Endodermal cell (in vitro differentiated cells): ENCODE results near the gene LRMDA. TPM values are rescaled to one million over a fixed set of nuclear protein-coding genes. Genes with fewer than 3 reads are reported as not detected.
A peak's percentile ranks its signal among the peaks of the same experiment; 100 is the strongest.

Experiments used
- DNase-seq: peaks from one replicate; pipeline ENCODE4 v3.0.0-alpha.2; 2017
- H3K27ac ChIP-seq: 2 replicates; pipeline ENCODE4 v1.5.1; 2013; ENCODE audit warnings: mild to moderate bottlenecking, low read depth, low read length, moderate library complexity
- H3K27me3 ChIP-seq: 2 replicates; pipeline ENCODE4 v1.6.1; 2013; ENCODE audit warnings: mild to moderate bottlenecking, low read length, moderate library complexity; ENCODE audit not compliant: insufficient read depth, control insufficient read depth, poor library complexity, severe bottlenecking
- H3K36me3 ChIP-seq: 2 replicates; pipeline ENCODE4 v1.7.0; 2013; ENCODE audit warnings: mild to moderate bottlenecking, low read length, moderate library complexity; ENCODE audit not compliant: control insufficient read depth, insufficient read depth
- H3K4me1 ChIP-seq: one replicate; pipeline ENCODE4 v1.7.0; 2013; ENCODE audit warnings: low read length; ENCODE audit not compliant: control insufficient read depth, insufficient read depth
- H3K4me3 ChIP-seq: 2 replicates; pipeline ENCODE4 v1.5.1; 2013; ENCODE audit warnings: mild to moderate bottlenecking, low read length, moderate library complexity
- H3K9ac ChIP-seq: 2 replicates; pipeline ENCODE4 v1.6.1; 2013; ENCODE audit warnings: mild to moderate bottlenecking, low read length, moderate library complexity; ENCODE audit not compliant: poor library complexity, severe bottlenecking; ENCODE audit errors: extremely low read depth
- H3K9me3 ChIP-seq: 2 replicates; pipeline ENCODE4 v1.6.1; 2013; ENCODE audit warnings: mild to moderate bottlenecking, low read length, moderate library complexity; ENCODE audit not compliant: control insufficient read depth
- H3K27ac Mint-ChIP-seq: 2 replicates; pipeline ENCODE4 v1.8.0; 2020; ENCODE audit warnings: mixed read lengths
- H3K27me3 Mint-ChIP-seq: 2 replicates; pipeline ENCODE4 v1.8.0; 2021; ENCODE audit warnings: mild to moderate bottlenecking, mixed read lengths; ENCODE audit not compliant: insufficient read depth
- H3K36me3 Mint-ChIP-seq: 2 replicates; pipeline ENCODE4 v1.8.0; 2020; ENCODE audit warnings: low read depth, mixed read lengths
- H3K4me1 Mint-ChIP-seq: 2 replicates; pipeline ENCODE4 v1.8.0; 2020; ENCODE audit warnings: mixed read lengths
- H3K4me3 Mint-ChIP-seq: 2 replicates; pipeline ENCODE4 v1.8.0; 2020; ENCODE audit warnings: mild to moderate bottlenecking, moderate library complexity, mixed read lengths
- H3K9me3 Mint-ChIP-seq: 2 replicates; pipeline ENCODE4 v1.8.0; 2020; ENCODE audit warnings: mild to moderate bottlenecking, mixed read lengths
- CTCF ChIP-seq: fragments of 200-600 bp; sonication (generic); conservative IDR thresholded peaks from 2 replicates; pipeline ENCODE4 v1.5.0; 2021; ENCODE audit warnings: antibody characterized with exemption, mild to moderate bottlenecking
- WGBS, 2 experiments: methylation state at CpG; one replicate each; pipeline versions ENCODE4 v1.1.5 to v1.1.7; 2013; ENCODE audit warnings: missing lambda C conversion rate in 2 of 2, mixed read lengths in 1 of 2; ENCODE audit not compliant: insufficient coverage in 1 of 2, insufficient read length in 1 of 2; 5-methylcytosine and 5-hydroxymethylcytosine counted together
- total RNA-seq, 2 donors: library from RNA; stranded (reverse); fragmentation: NEBNext Ultra II Directional in 1 of 2; extraction: Animal tissue kit (Norgen Biotek cat#: 25700) in 1 of 2; gene quantifications; 2 replicates in 1 of 2; 3 replicates in 1 of 2; pipeline ENCODE4 v1.2.1, GENCODE V29; 2021

Gene LRMDA
- total RNA-seq, 2 donors from 2014 or later = 1.7 to 5.1 TPM

- no peak overlapping the region for H3K4me3 Mint-ChIP-seq
- peaks cover 3% of the 10 kb centered on the region for H3K4me1 Mint-ChIP-seq
- H3K36me3 ChIP-seq = no peaks in the 10 kb centered on the region
- H3K9me3 Mint-ChIP-seq = no peaks in the 10 kb centered on the region
- peaks cover 5% of the 10 kb centered on the region for H3K9me3 ChIP-seq
- 83 to 98% methylated on average over 1 to 2 of the region's 2 CpGs for WGBS, 2 experiments
- peaks cover 15% of the 10 kb centered on the region for H3K27me3 Mint-ChIP-seq
- H3K4me3 ChIP-seq = no peak overlapping the region
- DNase-seq = no peak
- no peaks in the 10 kb centered on the region for H3K4me1 ChIP-seq
- no peak overlapping the region for H3K9ac ChIP-seq
- no peak overlapping the region for H3K27ac ChIP-seq
- no peaks in the 10 kb centered on the region for H3K36me3 Mint-ChIP-seq
- no peak for TF ChIP-seq CTCF
- no peaks in the 10 kb centered on the region for H3K27me3 ChIP-seq
- H3K27ac Mint-ChIP-seq = no peak overlapping the region
Observed at GRCh38 chr10:75528392-75528791, 97.0 kb downstream of the LRMDA start.

- no peaks in the 10 kb centered on the region for H3K9me3 Mint-ChIP-seq
- Histone ChIP-seq H3K4me1 (no peaks in the 10 kb centered on the region), H3K36me3 (no peaks in the 10 kb centered on the region), H3K9ac (no peak overlapping the region), H3K27ac (no peak overlapping the region), H3K9me3 (peaks cover 5% of the 10 kb centered on the region), H3K4me3 (no peak overlapping the region), H3K27me3 (no peaks in the 10 kb centered on the region)
- no peak for TF ChIP-seq CTCF
- 58 to 72% methylated on average over 2 to 3 of the region's 3 CpGs for WGBS, 2 experiments
- H3K36me3 Mint-ChIP-seq = no peaks in the 10 kb centered on the region
- no peak overlapping the region for H3K4me3 Mint-ChIP-seq
- peaks cover under 1% of the 10 kb centered on the region for H3K4me1 Mint-ChIP-seq
- H3K27ac Mint-ChIP-seq = no peak overlapping the region
- DNase-seq = peak; percentile 65
- peaks cover 13% of the 10 kb centered on the region for H3K27me3 Mint-ChIP-seq
Observed at GRCh38 chr10:75530299-75530698, 98.9 kb downstream of the LRMDA start.

- H3K9me3 Mint-ChIP-seq = no peaks in the 10 kb centered on the region
- peaks cover 5% of the 10 kb centered on the region for H3K9me3 ChIP-seq
- H3K4me3 Mint-ChIP-seq = no peak overlapping the region
- no peak overlapping the region for H3K27ac Mint-ChIP-seq
- no peaks in the 10 kb centered on the region for H3K4me1 Mint-ChIP-seq
- H3K36me3 ChIP-seq = no peaks in the 10 kb centered on the region
- no peaks in the 10 kb centered on the region for H3K36me3 Mint-ChIP-seq
- no peak overlapping the region for H3K4me3 ChIP-seq
- no peak overlapping the region for H3K9ac ChIP-seq
- DNase-seq = no peak
- H3K27me3 Mint-ChIP-seq = peaks cover 22% of the 10 kb centered on the region
- TF ChIP-seq CTCF = no peak
- H3K27me3 ChIP-seq = no peaks in the 10 kb centered on the region
- WGBS, 2 experiments = 87% methylated on average over 2 of the region's 2 CpGs; no CpG with 5 or more reads in 1 of the 2 experiments
- no peak overlapping the region for H3K27ac ChIP-seq
- H3K4me1 ChIP-seq = no peaks in the 10 kb centered on the region
Observed at GRCh38 chr10:75531571-75532031, 100.2 kb downstream of the LRMDA start.
